NOMO-1 (cell line): ENCODE measurements around the gene TAS1R3.

ENCODE experiments used
- DNase-seq, 2 experiments: peaks; one replicate each; lab custom pipeline; 2025; ENCODE audit not compliant: unreplicated experiment in 2 of 2; lab: John Stamatoyannopoulos, UW

Gene TAS1R3

DNA sequence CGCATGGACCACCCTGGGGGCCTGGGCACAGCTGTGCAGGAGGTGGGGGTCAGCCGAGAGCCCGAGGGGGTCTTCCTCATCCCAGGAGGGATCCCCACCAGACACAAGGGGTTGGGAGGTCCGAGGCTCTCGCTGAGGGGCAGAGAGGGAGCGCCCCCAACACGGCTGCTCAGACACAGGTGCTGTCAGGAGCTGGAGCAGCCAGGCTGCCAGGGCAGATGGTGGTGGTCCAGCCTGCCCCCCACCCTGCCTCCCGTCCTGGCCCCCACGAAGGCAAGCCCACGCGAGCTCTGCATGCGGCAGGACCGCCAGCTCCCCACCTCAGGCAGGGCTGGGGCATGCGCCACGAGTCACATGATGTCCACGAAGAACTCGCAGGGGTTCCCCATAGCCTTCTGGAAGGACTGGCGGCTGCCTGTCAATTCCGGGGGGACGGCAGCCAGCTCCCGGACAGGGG is 4.7 kb downstream of the TAS1R3 start:
- DNase-seq, result no peak

GRCh38 chr1:1336446-1336845 is 5.4 kb downstream of the TAS1R3 start:
- no peak for DNase-seq

GRCh38 chr1:1336931-1337792 is 6.1 kb downstream of the TAS1R3 start:
- DNase-seq, result no peak

DNA sequence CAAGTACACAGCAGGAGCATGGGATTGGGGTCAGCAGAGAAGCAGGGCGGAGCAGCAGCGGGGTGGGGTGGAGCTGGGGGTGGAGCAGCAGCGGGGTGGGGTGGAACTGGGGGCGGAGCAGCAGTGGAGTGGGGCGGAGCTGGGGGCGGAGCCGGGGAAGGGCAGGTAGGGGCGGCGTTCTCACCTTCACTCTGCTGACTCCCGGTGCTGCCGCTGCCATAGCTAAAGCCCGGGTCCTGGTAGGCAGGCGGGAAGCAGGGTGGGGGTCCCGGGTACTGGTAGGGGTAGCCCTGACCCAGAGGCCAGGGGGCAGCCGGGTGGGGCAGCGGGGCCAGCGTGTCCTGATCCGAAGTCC is 6.7 kb downstream of the TAS1R3 start:
- no peak for DNase-seq

- no peak for DNase-seq
Observed at GRCh38 chr1:1338278-1338677, 7.2 kb downstream of the TAS1R3 start.

DNA sequence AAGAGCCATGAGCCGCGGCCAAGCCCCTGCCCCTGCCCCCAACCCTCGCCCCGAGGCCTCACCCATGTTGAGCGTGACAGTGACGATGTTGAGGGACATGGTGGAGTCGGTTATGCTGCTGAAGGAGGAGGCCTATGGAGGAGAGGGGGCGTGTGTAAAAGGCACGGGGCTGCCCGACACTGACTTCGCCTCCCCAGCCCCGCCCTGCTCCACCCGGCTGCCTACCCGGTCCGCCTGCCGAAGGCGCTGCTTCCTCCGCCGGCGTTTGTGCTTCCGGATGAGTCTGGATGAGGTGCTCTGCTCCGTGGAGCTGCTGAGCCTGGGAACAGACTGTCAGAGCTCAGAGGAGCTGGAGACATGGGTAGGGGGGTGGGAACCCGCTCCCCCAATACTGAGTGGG is 9.1 kb downstream of the TAS1R3 start:
- DNase-seq, result no peak

DNA sequence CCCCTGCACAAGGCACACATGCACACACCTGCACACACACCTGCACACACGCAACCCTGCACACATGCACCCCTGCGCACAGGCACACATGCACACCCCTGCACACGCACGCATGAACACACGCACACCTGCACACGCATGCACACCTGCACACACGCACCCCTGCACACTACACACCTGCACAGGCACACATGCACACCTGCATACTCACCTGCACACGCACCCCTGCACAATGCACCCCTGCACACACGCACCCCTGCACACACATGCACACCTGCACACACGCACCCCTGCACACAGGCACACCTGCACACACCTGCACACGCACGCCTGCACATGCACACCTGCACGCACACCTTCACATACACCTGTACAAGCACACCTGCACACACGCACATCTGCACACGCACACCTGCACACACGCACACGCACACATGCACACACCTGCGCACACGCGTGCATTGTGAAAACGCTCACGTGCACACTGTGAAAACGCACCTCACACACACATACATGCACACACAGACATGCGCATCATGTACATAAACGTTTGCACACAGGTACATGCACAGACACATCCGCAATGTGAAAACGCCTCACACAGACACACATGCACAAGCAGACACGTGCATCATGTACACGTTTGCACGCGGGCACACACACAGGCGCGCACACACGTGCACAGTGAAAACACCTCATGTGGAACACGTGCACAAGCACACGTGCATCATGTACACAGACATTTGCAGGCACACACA is 9.9 kb downstream of the TAS1R3 start:
- no peak for DNase-seq

DNA sequence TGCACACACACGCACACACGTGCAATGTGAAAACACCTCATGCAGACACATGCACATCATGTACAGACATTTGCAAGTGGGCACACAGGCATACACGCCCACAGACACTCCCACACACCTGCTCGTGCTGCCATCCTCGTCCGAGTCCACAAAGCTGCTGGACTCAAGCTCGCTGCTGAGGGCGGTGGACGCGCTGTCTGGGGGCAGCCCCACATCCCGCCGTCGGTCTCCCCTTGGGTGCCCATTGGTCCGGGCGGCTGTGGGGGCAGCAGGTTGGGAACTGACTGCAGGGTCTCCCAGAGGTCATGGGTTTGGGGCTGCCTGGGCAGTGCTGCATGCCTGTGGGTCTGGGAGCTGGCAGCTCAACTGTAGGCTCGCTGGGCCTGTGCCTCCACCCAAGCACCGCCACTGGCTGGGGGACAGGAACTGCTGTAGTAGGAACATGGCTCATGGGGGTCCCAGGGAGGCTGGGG is 10.5 kb downstream of the TAS1R3 start:
- no peak for DNase-seq

GRCh38 chr1:1342061-1342562 is 11.0 kb downstream of the TAS1R3 start:
- DNase-seq, result no peak

- no peak for DNase-seq
Observed at GRCh38 chr1:1342584-1343115, 11.6 kb downstream of the TAS1R3 start.

DNA sequence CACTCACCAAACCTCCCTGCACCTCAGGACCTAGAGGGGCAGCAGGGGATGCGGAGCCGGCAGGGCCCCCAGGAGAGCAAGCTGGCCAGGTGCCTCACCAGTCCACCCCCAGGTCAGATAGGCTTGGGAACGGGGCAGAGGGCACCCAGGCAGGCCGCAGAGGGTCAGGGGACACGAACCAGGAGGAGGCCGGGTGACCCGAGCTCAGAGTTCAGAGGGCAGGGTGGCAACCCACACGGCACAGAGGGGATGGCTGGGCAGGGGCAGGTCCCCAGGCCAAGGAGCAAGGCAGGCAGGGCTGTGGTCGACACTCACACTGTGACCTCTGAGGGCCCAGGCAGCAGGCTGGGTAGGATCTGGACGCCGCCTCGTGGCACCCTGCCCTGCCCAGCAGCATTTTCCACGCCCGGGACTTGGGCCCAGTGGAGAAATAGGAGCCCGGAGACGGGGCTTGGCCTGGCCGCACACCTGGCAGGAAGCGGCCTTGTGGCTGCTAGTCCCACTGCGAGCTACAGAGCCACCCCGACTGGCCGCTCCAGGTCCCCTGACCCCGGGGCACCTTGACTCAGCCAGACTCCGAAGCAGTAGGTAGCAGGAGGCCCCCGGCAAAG is 12.8 kb downstream of the TAS1R3 start:
- no peak for DNase-seq

- no peak for DNase-seq
Observed at GRCh38 chr1:1344655-1345361, 13.7 kb downstream of the TAS1R3 start.

- no peak for DNase-seq
Observed at GRCh38 chr1:1345384-1345783, 14.3 kb downstream of the TAS1R3 start.

- no peak for DNase-seq
Observed at GRCh38 chr1:1345860-1346500, 14.9 kb downstream of the TAS1R3 start.

- DNase-seq, result no peak
Observed at GRCh38 chr1:1346501-1346890, 15.4 kb downstream of the TAS1R3 start.

DNA sequence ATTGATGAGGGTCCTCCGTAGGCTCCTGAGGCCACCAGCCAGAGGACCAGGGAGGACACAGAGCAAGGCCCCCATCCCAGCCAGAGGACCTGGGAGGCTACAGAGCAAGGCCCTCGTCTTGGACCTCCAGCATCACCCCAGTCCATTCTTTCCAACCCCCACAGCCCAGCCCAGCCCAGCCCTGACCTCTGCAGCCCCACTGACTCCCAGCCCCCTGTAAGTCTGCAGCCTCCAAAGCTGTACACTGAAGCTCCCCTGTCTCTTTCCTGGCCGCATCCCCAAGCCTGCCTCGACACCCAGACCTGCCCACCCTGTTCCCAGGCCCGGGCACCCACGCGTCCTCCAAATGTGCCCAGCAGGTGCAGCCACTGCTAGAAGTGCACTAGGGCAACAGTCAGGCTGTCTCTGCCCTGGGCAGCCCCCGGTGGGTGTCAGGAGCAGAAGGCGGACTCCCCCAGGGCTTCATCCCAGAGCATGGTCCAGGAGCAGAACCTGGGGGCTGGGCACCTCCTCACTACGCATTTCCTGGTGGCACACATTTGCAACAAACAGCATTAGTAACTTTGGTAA is 16.0 kb downstream of the TAS1R3 start:
- no peak for DNase-seq

DNA sequence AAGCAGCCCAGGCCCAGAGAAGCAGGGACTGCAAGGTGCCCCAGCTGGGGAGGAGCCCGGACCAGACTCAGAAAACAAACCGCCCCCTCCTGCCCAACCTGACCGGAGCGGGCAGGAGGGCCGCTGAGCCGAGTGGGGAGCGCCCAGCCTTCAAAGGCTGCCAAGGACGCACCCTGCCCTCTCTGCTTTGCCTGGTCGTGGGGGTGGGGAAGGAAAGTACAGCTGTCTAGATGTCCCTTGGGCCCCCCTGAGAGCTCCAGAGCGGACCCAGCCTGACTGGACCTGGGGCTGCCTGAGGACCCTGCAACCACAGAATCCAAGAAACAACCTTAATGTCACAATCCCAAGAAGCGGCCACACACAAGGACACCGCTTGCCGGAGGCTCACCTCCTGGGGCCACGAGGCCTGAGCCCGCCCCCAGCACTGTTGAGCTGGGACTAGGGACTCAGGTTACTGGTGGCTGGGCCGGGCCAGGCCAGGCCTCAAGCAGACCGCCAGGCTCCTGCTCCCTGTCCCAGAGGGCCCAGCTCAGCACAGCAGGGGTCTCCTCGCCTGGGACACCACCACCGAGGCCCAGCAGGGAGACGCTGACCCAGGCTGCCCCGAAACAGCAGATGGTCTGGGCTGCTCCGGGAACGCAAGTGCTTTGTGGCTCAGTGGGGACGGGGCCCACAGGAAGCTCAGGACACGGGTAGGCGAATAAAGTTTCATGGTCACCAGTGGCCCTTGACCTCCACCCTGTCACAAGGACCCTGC is 16.8 kb downstream of the TAS1R3 start:
- DNase-seq, result no peak

DNA sequence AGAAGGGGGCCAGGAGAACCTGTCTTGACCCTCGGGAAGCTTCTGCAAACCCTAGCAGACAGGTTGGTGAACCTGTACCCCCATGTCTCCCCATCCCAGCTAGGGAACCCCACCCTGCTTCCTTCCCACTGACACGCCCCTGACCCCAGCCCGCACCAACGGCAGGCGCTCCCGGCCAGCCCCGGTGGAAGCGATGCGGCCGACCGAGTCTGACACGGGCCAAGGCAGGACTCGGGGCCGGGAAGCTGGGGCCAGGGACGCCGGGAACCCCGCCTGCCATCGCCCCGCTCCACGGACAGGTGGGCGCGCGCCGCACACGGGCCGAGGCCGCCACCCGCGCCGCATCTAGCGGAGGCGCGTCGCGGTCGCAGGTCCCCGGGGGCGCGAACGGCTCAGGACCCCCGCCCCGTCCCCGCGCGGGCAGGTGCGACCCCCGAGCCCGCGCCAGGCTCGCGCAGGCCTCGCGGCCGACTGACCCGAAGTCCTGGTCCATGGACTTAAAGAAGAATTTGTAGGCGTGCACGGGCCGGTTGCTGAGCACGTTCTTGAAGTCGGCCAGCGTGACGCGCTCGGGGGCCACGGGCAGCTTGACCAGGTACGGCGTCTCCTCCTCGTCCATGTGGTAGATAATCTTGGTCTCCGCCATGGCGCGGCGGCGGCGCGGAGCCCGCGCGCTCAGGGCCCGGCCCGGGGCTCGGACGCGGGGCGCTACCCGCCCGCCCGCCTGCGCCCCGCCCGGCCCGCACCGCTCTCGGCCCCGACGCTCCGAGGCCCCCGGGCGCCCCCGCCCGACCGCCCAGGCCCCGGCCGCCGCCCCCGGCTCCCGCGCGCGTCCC is 17.6 kb downstream of the TAS1R3 start:
- DNase-seq, result no peak
